RWPE1 (cell line): Measurements from ENCODE around the gene TESK1.

Experiments
- CTCF ChIA-PET: fragments of 350-600 bp; sonication (Branson Sonifier 250); formaldehyde crosslinking; extraction: SDS; loops from one replicate; lab custom pipeline; 2021; lab: Yijun Ruan, JAX
- POLR2A ChIA-PET: fragments of 400-600 bp; formaldehyde crosslinking; extraction: SDS; loops from one replicate; lab custom pipeline; 2020; ENCODE audit warnings: antibody characterized with exemption; ENCODE audit not compliant: low non-redundant PET; lab: Yijun Ruan, JAX
- DNase-seq: peaks from one replicate; pipeline ENCODE4 v3.0.0; 2012; ENCODE audit warnings: low spot score
- H3K27ac ChIP-seq: fragments of 450-650 bp; 2 replicates; pipeline ENCODE4 v1.5.1; 2017
- CTCF ChIP-seq: fragments of 450-650 bp; conservative IDR thresholded peaks from 2 replicates; pipeline ENCODE4 v1.5.1; 2017; ENCODE audit warnings: low read depth, mild to moderate bottlenecking

Gene TESK1

DNA sequence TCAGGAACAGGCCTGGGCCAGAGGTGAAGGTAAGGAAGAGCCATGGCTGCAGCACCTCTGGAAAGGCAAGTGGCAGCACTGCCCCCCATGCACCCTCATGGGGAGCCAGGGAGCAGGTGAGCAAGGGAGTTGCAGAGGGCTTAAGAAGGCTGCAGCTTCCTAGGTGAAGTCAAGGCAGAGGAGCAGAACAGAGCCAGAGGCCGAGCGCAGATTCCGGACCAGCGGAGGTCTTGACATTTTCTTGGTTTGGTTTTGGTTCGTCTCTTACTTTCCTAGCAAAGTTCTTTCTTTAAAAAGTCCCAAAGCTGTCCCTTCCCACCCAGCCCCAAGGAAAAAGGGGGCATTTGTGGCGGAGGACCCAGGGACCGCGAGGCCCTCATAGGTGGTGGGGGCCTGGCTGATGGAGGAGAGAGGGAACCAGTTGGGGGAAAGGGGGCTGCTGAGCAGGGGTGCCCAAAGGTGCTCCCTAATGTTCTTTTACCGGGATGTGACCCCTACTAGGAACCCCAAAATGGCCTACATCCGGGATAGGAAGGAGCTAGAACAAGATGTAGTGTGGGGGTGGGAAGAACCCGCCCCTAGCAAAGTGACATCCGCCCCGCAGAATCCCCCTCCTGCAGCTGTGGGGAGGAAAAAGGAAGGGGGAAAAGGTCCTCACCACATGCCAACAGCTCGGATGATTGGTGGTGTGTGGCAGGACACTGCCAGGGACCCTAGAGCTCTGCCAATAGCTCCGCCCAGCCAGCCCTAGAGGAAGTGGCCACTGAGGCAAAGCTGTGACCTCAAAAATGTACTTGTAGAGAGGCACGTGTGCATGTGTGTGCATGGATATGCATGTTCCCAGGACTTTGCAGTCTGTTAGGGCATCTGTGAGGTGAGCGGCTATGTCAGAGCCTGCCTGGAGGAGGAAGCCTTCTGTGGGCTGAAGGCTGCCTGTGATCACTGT, 14.1 kb downstream of the TESK1 start:
- H3K27ac ChIP-seq: no peak overlapping the region
- no peak for TF ChIP-seq CTCF
- POLR2A ChIA-PET: no interaction called here
- DNase-seq: no peak
- CTCF ChIA-PET: interaction anchor here (0.6 to 1.4 kb wide), 4 partner anchors 8 to 411 kb away, joined by 3 to 5 read pairs (median 3); no protein-coding TSS in a partner anchor

DNA sequence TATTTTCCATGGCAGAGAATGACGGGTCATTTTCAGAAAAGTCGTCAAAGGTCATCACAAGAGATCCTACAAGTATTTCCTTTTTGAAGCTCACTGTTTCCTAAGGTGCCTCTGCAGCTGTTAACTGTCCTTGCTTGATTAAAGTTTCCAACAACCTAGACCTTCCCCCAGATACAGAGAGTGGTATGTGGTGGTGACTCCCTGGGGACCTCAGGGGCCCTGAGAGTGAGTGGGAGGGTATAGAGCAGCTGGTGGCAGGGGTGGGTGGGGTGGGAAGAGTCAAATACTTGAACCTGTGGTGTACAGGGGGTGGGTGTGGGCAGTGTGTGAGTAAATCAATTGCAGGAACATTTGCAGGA, 14.7 kb downstream of the TESK1 start:
- CTCF ChIA-PET: interaction anchor here (0.5 to 1.4 kb wide), 3 partner anchors 9 to 32 kb away, joined by 3 to 5 read pairs (median 4); no protein-coding TSS in a partner anchor
- POLR2A ChIA-PET: no interaction called here
- no peak for TF ChIP-seq CTCF
- no peak overlapping the region for H3K27ac ChIP-seq
- DNase-seq: no peak

- no peak for TF ChIP-seq CTCF
Observed at GRCh38 chr9:35627575-35627974, 22.5 kb downstream of the TESK1 start.

DNA sequence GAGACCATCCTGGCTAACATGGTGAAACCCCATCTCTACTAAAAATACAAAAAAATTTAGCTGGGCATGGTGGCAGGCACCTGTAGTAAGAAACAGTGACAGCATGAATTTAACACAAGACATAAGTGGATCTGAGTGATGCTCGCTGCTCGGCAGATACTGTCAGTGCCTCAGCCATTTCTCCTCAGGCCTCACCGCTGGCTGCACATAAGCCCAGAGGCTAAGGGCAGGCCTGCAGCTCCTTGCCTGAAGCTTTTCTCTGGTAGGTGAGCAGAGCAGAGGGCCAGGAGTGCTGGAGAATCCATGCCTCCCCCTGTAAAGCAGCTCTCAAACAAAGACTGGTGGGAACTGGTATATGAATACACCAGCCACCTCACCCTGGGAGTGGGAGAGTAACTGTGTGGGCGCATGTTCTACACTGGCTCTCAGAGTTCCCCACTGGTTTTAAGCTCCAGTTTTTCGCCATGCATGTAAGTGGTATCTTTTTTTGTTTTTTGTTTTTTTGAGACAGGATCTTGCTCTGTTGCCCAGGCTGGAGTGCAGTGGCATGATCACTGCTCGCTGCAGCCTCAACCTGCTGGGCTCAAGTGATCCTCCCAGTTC, 23.4 kb downstream of the TESK1 start:
- ChIA-PET CTCF (interaction anchor here (0.5 to 1.0 kb wide), 3 partner anchors 17 to 157 kb away, joined by 3 to 12 read pairs (median 3); no protein-coding TSS in a partner anchor), POLR2A (no interaction called here)
- H3K27ac ChIP-seq: no peak overlapping the region
- no peak for TF ChIP-seq CTCF
- no peak for DNase-seq

More at GRCh38 chr9:35627575-35627974, 22.5 kb downstream of the TESK1 start:
- ChIA-PET CTCF (interaction anchor here (0.6 kb wide), 1 partner anchor 24 kb away, joined by 3 read pairs; no protein-coding TSS in a partner anchor), POLR2A (no interaction called here)
- H3K27ac ChIP-seq: no peak overlapping the region
- DNase-seq: no peak

DNA sequence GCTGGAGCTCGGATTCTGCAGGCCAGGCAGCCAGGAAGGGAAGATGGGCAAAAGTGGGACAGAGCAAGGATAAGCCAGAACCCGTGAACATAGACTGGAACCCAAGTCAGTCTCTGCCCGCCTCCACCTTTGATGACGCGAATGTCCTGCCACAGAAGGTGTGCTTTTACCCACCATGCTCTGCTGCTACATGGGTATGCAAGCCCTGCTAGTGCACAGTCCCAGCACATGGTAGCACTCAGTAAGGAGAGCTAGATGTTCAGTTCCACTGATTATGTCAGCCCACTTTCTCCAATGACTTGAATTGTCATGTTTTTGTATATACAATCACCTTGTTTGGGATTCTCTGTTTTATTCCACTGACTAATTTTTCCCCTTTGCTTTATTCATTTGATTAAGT, 24.5 kb downstream of the TESK1 start:
- ChIA-PET POLR2A (no interaction called here), CTCF (interaction anchor here (0.7 to 1.0 kb wide), 3 partner anchors 18 to 326 kb away, joined by 4 to 12 read pairs (median 5); no protein-coding TSS in a partner anchor)
- no peak for DNase-seq
- H3K27ac ChIP-seq: no peak overlapping the region
- TF ChIP-seq CTCF: no peak

DNA sequence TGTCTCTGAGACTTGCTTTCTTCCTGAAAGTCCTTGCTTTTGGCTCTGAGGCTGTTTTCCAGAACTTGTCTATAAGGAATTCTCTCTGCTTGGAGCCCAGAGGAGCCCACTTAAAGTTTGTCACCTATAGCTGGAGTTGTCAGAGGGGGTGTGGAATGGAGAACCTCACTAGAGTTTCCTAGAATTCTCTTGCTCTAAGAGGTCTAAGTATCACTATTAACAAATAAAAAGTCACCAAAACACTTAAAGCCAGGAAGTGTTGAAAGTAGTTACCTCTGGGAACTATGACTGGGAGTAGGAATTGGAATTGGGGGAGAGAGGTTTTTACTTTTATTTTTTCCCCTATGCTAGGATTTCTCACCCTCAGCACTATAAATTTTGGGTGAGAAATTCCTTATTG, 30.7 kb downstream of the TESK1 start:
- DNase-seq: no peak
- ChIA-PET CTCF (interaction anchor here (0.9 to 1.0 kb wide), 2 partner anchors 9 to 32 kb away, joined by 3 to 4 read pairs; no protein-coding TSS in a partner anchor), POLR2A (no interaction called here)
- no peak overlapping the region for H3K27ac ChIP-seq
- no peak for TF ChIP-seq CTCF
